Smooth muscle cell (in vitro differentiated cells): Measurements from ENCODE around the gene FER. TPM values are rescaled to one million over a fixed set of nuclear protein-coding genes. Genes with fewer than 3 reads are reported as not detected.

Experiments used
- DNase-seq: peaks from one replicate; lab custom pipeline; 2025; ENCODE audit not compliant: unreplicated experiment; lab: John Stamatoyannopoulos, UW
- H2AFZ ChIP-seq: fragments of 200-600 bp; sonication (generic); 2 replicates; pipeline ENCODE4 v1.6.0; 2016; ENCODE audit warnings: antibody characterized with exemption, low read depth, mild to moderate bottlenecking
- H3F3A ChIP-seq: fragments of 200-600 bp; sonication (generic); 2 replicates; pipeline ENCODE4 v1.6.0; 2017; ENCODE audit warnings: antibody characterized with exemption, low read depth
- H3K27ac ChIP-seq: fragments of 200-600 bp; sonication (generic); 2 replicates; pipeline ENCODE4 v1.5.1; 2016; ENCODE audit warnings: low read depth, mild to moderate bottlenecking
- H3K27me3 ChIP-seq: fragments of 200-600 bp; sonication (generic); 2 replicates; pipeline ENCODE4 v1.6.1; 2016; ENCODE audit warnings: low read depth, mild to moderate bottlenecking
- H3K36me3 ChIP-seq: fragments of 200-600 bp; sonication (generic); 2 replicates; pipeline ENCODE4 v1.5.1; 2016; ENCODE audit warnings: low read depth
- H3K4me1 ChIP-seq: fragments of 200-600 bp; sonication (generic); 2 replicates; pipeline ENCODE4 v1.5.1; 2016; ENCODE audit warnings: low read depth
- H3K4me2 ChIP-seq: fragments of 200-600 bp; sonication (generic); 2 replicates; pipeline ENCODE4 v1.6.0; 2016; ENCODE audit warnings: mild to moderate bottlenecking
- H3K4me3 ChIP-seq: fragments of 200-600 bp; sonication (generic); 2 replicates; pipeline ENCODE4 v1.5.1; 2016; ENCODE audit warnings: mild to moderate bottlenecking
- H3K79me2 ChIP-seq: fragments of 200-600 bp; sonication (generic); 2 replicates; pipeline ENCODE4 v1.6.0; 2016; ENCODE audit warnings: low read depth, mild to moderate bottlenecking
- H3K9ac ChIP-seq: fragments of 200-600 bp; sonication (generic); 2 replicates; pipeline ENCODE4 v1.6.0; 2016; ENCODE audit warnings: low read depth
- H3K9me3 ChIP-seq: fragments of 200-600 bp; sonication (generic); replicated peaks from 2 replicates; pipeline ENCODE4 v1.5.1; 2016; ENCODE audit warnings: low read depth
- H4K20me1 ChIP-seq: fragments of 200-600 bp; sonication (generic); 2 replicates; pipeline ENCODE4 v1.6.0; 2016; ENCODE audit warnings: low read depth
- CTCF ChIP-seq: fragments of 200-600 bp; sonication (generic); IDR thresholded peaks from 2 replicates; pipeline ENCODE4 v1.5.1; 2017; ENCODE audit warnings: borderline replicate concordance, mild to moderate bottlenecking, antibody characterized with exemption; ENCODE audit not compliant: insufficient read depth, poor library complexity, severe bottlenecking
- WGBS: methylation state at CpG from one replicate; pipeline ENCODE4 v1.1.7; 2016; ENCODE audit warnings: low lambda C conversion rate; 5-methylcytosine and 5-hydroxymethylcytosine counted together
- polyA plus RNA-seq: library from polyadenylated mRNA; unstranded; fragments of >200 nt; fragmentation: Nextera tagmentation; extraction: Ambion mirVana; gene quantifications from 2 replicates; pipeline ENCODE4 v1.2.1, GENCODE V29; 2016
- total RNA-seq: library from RNA; depleted of rRNA; stranded (reverse); fragments of >200 nt; gene quantifications from 2 replicates; pipeline ENCODE4 v1.2.3, GENCODE V29; 2014

FER gene
- total and polyA plus RNA-seq, 2 experiments from 2014 or later: 15.6 to 16.4 TPM

DNA sequence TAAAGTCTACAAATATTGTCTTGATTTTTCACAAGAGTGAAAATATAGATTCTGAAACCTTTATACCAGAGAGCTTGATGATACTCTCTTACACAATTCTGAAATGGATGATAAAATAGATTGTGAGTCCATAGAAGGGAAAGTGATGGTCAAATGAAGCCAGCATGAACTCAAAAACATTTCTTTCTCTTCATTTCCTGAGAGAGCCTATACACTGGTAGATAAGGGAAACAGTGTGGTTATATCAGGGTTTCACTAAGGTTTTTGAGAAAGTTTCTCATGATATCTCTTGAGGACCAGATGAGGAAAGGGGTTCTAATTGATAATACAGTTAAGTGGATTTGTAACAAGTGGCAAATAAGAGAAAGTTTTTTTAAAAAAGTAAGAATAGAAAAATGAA, 407.9 kb downstream of the FER start:
- Histone ChIP-seq H3K36me3 (no peaks in the 10 kb centered on the region), H4K20me1 (no peaks in the 10 kb centered on the region), H3F3A (no peaks in the 10 kb centered on the region), H3K9ac (no peak overlapping the region), H3K4me1 (no peaks in the 10 kb centered on the region), H3K9me3 (no peaks in the 10 kb centered on the region), H3K4me3 (no peak overlapping the region), H3K27me3 (no peaks in the 10 kb centered on the region), H2AFZ (no peak overlapping the region), H3K79me2 (no peaks in the 10 kb centered on the region), H3K4me2 (no peak overlapping the region), H3K27ac (no peak overlapping the region)
- TF ChIP-seq CTCF: no peak
- DNase-seq: no peak

DNA sequence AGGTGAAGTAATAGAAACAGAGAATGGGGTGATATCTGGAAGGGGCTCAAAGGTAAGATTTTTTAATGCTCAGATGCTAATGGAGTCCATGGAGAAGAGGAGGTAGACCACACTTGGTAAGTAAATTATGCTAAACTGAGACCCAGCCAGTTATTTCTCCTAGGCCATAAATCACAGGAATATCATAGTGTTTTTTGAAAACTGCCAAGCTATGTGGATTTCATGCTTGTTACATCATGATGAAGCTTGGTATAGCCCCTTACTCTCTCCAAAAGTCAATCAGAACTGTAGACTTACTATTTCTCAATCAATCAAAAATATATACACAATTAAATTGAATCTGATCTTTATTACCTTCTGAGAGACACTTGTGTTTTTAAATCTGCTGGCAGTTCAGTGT, 409.2 kb downstream of the FER start:
- no peak for TF ChIP-seq CTCF
- no peaks in the 10 kb centered on the region for H3K27me3 ChIP-seq
- no peak overlapping the region for H3K9ac ChIP-seq
- no peak overlapping the region for H3K4me3 ChIP-seq
- H4K20me1 ChIP-seq: no peaks in the 10 kb centered on the region
- no peak for DNase-seq
- H3F3A ChIP-seq: no peaks in the 10 kb centered on the region
- H3K36me3 ChIP-seq: no peaks in the 10 kb centered on the region
- no peaks in the 10 kb centered on the region for H3K9me3 ChIP-seq
- no peak overlapping the region for H3K4me2 ChIP-seq
- no peak overlapping the region for H2AFZ ChIP-seq
- no peaks in the 10 kb centered on the region for H3K4me1 ChIP-seq
- H3K79me2 ChIP-seq: no peaks in the 10 kb centered on the region
- H3K27ac ChIP-seq: no peak overlapping the region

DNA sequence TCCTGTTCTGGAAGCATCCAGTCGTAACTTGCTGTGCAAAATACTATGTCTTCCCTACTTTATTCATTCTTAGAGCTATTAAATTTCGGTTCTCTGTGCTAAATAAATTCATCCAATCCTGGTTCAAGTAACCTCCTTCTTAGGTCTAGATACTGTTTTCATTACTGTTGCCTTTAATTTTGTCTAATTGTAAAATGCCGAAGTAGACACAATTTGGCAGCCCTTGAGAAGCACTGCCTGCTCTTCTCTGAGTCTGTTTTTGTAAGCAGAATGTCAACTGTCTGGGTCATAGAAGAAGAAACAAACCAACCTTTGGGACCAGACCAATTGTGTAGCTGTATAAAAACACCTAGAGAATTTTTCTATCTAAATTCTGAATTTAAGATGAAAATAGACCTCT, 412.8 kb downstream of the FER start:
- WGBS: 98% methylated on average over 3 of the region's 3 CpGs

More for the DNA sequence above, 412.8 kb downstream of the FER start:
- TF ChIP-seq CTCF: no peak
- Histone ChIP-seq H3K27ac (no peak overlapping the region), H3K9me3 (no peaks in the 10 kb centered on the region), H3K27me3 (no peaks in the 10 kb centered on the region), H3K9ac (no peak overlapping the region), H3K79me2 (no peaks in the 10 kb centered on the region), H3K4me2 (no peak overlapping the region), H4K20me1 (no peaks in the 10 kb centered on the region), H2AFZ (no peak overlapping the region), H3K36me3 (no peaks in the 10 kb centered on the region), H3K4me1 (no peaks in the 10 kb centered on the region), H3K4me3 (no peak overlapping the region), H3F3A (no peaks in the 10 kb centered on the region)
- DNase-seq: no peak
